SU-DHL-6 (cell line): ENCODE data around the gene HABP4.

Experiments used
- H2AFZ ChIP-seq: fragments of 200-600 bp; sonication (generic); 2 replicates; pipeline ENCODE4 v1.6.1; 2014; ENCODE audit warnings: low read depth, mild to moderate bottlenecking, moderate library complexity, mixed read lengths, antibody characterized with exemption, low read length; ENCODE audit not compliant: severe bottlenecking
- H3F3A ChIP-seq: fragments of 200-600 bp; shearing (Covaris generic); 2 replicates; pipeline ENCODE4 v1.6.0; 2016; ENCODE audit warnings: antibody characterized with exemption, mild to moderate bottlenecking; ENCODE audit not compliant: insufficient read depth
- H3K27ac ChIP-seq: fragments of 200-600 bp; sonication (generic); 2 replicates; pipeline ENCODE4 v1.5.1; 2016; ENCODE audit warnings: low read depth, mild to moderate bottlenecking, low read length, moderate library complexity, mixed read lengths
- H3K27me3 ChIP-seq: fragments of 200-600 bp; sonication (generic), shearing (Covaris generic); 2 replicates; pipeline ENCODE4 v1.6.0; 2014; ENCODE audit warnings: mild to moderate bottlenecking, low read length
- H3K36me3 ChIP-seq: fragments of 200-600 bp; sonication (generic); 2 replicates; pipeline ENCODE4 v1.6.1; 2014; ENCODE audit warnings: mild to moderate bottlenecking, low read length, mixed read lengths
- H3K4me2 ChIP-seq: fragments of 300-600, 200-600 bp; shearing (Covaris generic), sonication (generic); 2 replicates; pipeline ENCODE4 v1.6.0; 2014; ENCODE audit warnings: low read length, low read depth, mild to moderate bottlenecking; ENCODE audit not compliant: poor library complexity, severe bottlenecking
- H3K4me3 ChIP-seq: fragments of 200-600 bp; sonication (generic); 2 replicates; pipeline ENCODE4 v1.5.1; 2014; ENCODE audit warnings: antibody characterized with exemption, low read length, mild to moderate bottlenecking, mixed read lengths; ENCODE audit not compliant: insufficient read depth, poor library complexity, severe bottlenecking
- H3K79me2 ChIP-seq: fragments of 200-600 bp; sonication (generic); 2 replicates; pipeline ENCODE4 v1.6.1; 2014; ENCODE audit warnings: mild to moderate bottlenecking, low read length, moderate library complexity; ENCODE audit not compliant: insufficient read depth
- H3K9ac ChIP-seq: fragments of 200-600 bp; sonication (generic); 2 replicates; pipeline ENCODE4 v1.7.0; 2014; ENCODE audit warnings: mild to moderate bottlenecking, low read length
- H3K9me2 ChIP-seq: fragments of 200-600 bp; sonication (generic); replicated peaks from 2 replicates; pipeline ENCODE4 v1.6.1; 2014; ENCODE audit warnings: low read length; ENCODE audit not compliant: insufficient read depth
- H3K9me3 ChIP-seq: fragments of 200-600 bp; sonication (generic); 2 replicates; pipeline ENCODE4 v1.6.1; 2014; ENCODE audit warnings: low read length, mixed read lengths; ENCODE audit not compliant: insufficient read depth
- H4K20me1 ChIP-seq: fragments of 200-600 bp; sonication (generic); 2 replicates; pipeline ENCODE4 v1.6.1; 2014; ENCODE audit warnings: low read depth, mild to moderate bottlenecking, antibody characterized with exemption, low read length, moderate library complexity, mixed read lengths
- EZH2phosphoT487 ChIP-seq: fragments of 200-600 bp; sonication (generic), shearing (Covaris generic); conservative IDR thresholded peaks from 2 replicates; pipeline ENCODE4 v1.6.1; 2018; ENCODE audit warnings: mild to moderate bottlenecking, antibody characterized with exemption, low read length, moderate library complexity, mixed read lengths
- TF ChIP-seq, protein P1 (sequence below): fragments of 200-600 bp; sonication (generic); IDR thresholded peaks from one replicate; pipeline ENCODE4 v1.5.1; 2017; ENCODE audit warnings: antibody characterized with exemption, mild to moderate bottlenecking, low read length, moderate library complexity; ENCODE audit not compliant: insufficient read depth, poor library complexity, severe bottlenecking

Gene HABP4

DNA sequence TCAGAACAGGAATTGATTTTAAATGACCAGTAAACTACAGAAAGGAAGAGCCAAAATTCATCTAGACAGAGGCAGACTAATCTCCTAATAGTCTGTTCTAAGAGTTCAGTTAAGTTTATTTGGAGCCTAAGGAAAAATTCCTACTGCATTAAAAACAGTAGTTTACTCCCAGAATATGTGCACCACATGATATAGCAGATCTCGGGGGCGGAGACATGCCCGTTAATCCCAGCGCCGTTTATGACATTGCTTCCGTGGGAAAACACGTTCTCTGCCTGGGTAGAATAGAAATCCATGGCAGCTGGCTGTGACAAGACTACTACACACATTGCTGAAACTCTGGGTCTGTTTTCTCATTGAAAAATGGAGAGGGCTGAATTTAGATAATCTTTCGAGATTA is 11.4 kb downstream of the HABP4 start:
- Histone ChIP-seq H3K9me2 (no peaks in the 10 kb centered on the region), H3K4me3 (no peak overlapping the region), H3K27ac (no peak overlapping the region), H3K27me3 (no peaks in the 10 kb centered on the region), H3F3A (no peaks in the 10 kb centered on the region), H3K9me3 (no peaks in the 10 kb centered on the region), H3K79me2 (no peaks in the 10 kb centered on the region), H3K4me2 (no peak overlapping the region), H4K20me1 (no peaks in the 10 kb centered on the region), H3K9ac (no peak overlapping the region), H2AFZ (no peak overlapping the region), H3K36me3 (no peaks in the 10 kb centered on the region)
- TF ChIP-seq EZH2phosphoT487, result no peak
- TF ChIP-seq, protein P1, sequence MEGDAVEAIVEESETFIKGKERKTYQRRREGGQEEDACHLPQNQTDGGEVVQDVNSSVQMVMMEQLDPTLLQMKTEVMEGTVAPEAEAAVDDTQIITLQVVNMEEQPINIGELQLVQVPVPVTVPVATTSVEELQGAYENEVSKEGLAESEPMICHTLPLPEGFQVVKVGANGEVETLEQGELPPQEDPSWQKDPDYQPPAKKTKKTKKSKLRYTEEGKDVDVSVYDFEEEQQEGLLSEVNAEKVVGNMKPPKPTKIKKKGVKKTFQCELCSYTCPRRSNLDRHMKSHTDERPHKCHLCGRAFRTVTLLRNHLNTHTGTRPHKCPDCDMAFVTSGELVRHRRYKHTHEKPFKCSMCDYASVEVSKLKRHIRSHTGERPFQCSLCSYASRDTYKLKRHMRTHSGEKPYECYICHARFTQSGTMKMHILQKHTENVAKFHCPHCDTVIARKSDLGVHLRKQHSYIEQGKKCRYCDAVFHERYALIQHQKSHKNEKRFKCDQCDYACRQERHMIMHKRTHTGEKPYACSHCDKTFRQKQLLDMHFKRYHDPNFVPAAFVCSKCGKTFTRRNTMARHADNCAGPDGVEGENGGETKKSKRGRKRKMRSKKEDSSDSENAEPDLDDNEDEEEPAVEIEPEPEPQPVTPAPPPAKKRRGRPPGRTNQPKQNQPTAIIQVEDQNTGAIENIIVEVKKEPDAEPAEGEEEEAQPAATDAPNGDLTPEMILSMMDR, result no peak

DNA sequence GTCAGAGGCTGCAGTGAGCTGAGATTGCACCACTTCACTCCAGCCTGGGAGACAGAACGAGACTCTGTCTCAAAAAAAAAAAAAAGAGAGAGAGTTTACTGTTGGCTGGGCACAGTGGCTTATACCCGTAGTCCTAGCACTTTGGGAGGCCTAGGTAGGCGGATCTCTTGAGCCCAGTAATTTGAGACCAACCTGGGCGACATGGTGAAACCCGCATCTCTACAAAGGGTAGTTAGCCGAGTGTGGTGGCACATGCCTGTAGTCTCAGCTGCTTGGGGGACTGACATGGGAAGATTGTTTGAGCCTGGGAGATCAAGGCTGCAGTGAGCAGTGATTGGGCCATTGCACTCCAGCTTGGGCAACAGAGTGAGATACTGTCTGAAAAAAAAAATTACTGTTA is 12.6 kb downstream of the HABP4 start:
- Histone ChIP-seq H3K27me3 (no peaks in the 10 kb centered on the region), H3K9me2 (no peaks in the 10 kb centered on the region), H3K36me3 (no peaks in the 10 kb centered on the region), H3K27ac (no peak overlapping the region), H2AFZ (no peak overlapping the region), H3K4me3 (no peak overlapping the region), H3K9ac (no peak overlapping the region), H3K79me2 (no peaks in the 10 kb centered on the region), H3K4me2 (no peak overlapping the region), H4K20me1 (no peaks in the 10 kb centered on the region), H3K9me3 (no peaks in the 10 kb centered on the region), H3F3A (no peaks in the 10 kb centered on the region)
- no peak for TF ChIP-seq EZH2phosphoT487
- TF ChIP-seq, protein P1, result no peak

DNA sequence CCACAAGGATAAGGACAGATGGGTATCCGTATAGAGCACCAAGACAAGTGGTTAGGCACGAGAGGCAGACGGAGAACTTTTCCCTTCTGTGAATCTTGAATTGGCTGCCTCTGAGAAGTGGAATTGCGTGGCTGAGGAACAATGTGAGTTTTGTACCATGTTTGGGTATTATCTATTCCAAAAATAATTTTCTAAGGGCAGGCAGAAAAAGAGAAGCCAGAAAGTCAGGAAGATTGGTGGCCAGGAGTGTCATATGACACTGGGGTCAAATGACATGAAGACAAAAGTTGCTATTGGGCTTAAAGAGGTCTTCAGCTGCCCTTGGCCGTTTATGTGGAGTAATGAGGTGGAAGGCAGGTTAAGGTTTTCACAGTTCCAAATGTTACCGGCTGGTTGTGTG is 14.5 kb downstream of the HABP4 start:
- Histone ChIP-seq H2AFZ (no peak overlapping the region), H3K27ac (no peak overlapping the region), H3K9ac (no peak overlapping the region), H3K9me3 (no peaks in the 10 kb centered on the region), H3K36me3 (no peaks in the 10 kb centered on the region), H3K79me2 (no peaks in the 10 kb centered on the region), H3K9me2 (no peaks in the 10 kb centered on the region), H4K20me1 (no peaks in the 10 kb centered on the region), H3K4me3 (no peak overlapping the region), H3K4me2 (no peak overlapping the region), H3K27me3 (no peaks in the 10 kb centered on the region), H3F3A (no peaks in the 10 kb centered on the region)
- TF ChIP-seq, protein P1, result no peak
- TF ChIP-seq EZH2phosphoT487, result no peak

DNA sequence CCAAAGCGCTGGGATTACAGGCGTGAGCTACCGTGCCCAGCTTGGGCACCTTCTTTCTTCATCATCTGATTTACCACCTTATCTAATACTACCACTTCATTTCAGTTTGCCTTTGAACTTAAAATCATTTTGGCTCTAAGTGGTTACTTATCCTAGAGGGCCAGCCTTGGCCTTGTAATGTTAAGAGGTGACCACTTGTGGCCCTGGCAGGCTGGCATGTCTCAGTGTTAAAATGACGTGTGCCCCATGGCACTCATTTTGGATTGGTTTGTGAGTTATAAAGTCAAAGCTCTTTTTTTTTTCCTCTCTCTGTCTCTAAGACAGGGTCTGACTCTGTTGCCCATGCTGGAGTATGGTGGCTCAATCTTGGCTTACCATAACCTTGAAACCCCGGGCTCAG is 17.8 kb downstream of the HABP4 start:
- Histone ChIP-seq H3K36me3 (no peaks in the 10 kb centered on the region), H3K9ac (no peak overlapping the region), H3K27me3 (no peaks in the 10 kb centered on the region), H3F3A (no peaks in the 10 kb centered on the region), H3K9me2 (no peaks in the 10 kb centered on the region), H3K4me3 (no peak overlapping the region), H3K27ac (no peak overlapping the region), H4K20me1 (no peaks in the 10 kb centered on the region), H2AFZ (no peak overlapping the region), H3K9me3 (no peaks in the 10 kb centered on the region), H3K4me2 (no peak overlapping the region), H3K79me2 (no peaks in the 10 kb centered on the region)
- no peak for TF ChIP-seq EZH2phosphoT487
- TF ChIP-seq, protein P1, result no peak
